ENCODE data around the gene C4orf17. TPM values are rescaled to one million over a fixed set of nuclear protein-coding genes. Genes with fewer than 3 reads are reported as not detected.
"Not testable (repeated sequence)": the region's sequence is repeated elsewhere in the genome, so short reads cannot be mapped to it uniquely, and the experiment has no call there.

C4orf17 gene
- total RNA-seq, 2 experiments from 2014 or later, result not detected

DNA sequence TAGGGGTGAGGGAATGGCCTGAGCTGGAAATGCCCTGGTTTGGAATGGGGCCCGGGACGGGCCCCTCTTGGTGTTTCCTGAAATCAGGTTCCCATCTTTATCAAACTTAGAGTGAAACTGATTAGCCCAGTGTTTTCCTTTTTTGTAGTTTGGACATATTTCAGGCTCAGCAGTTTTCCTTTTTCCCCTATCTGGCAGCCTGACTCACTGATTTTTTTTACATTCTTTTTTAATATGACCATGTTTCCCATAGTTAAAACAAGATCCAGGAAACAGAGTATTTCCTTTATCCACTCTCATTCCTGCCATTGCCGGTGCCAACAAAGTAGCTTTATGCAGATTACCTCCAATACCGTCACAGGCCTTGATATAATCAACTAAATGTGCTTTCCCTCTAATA, 20.5 kb upstream of the C4orf17 start:
- no peak for DNase-seq
- CTCF ChIA-PET, result interaction anchor here (0.9 to 1.2 kb wide), 2 partner anchors 9 to 13 kb away, joined by 3 read pairs; no protein-coding TSS in a partner anchor
- no peaks in the 10 kb centered on the region for H3K4me1 Mint-ChIP-seq (ENCODE audit: low read depth)
- no peak for ATAC-seq
- peaks cover 39% of the 10 kb centered on the region for H3K9me3 Mint-ChIP-seq (ENCODE audit: insufficient read depth)
- H3K36me3 Mint-ChIP-seq (ENCODE audit: low read depth), result peaks cover 4% of the 10 kb centered on the region
- peaks cover 2% of the 10 kb centered on the region for H3K27me3 Mint-ChIP-seq (ENCODE audit: low read depth)
- no peak overlapping the region for H3K4me3 Mint-ChIP-seq
- POLR2A ChIA-PET, result no interaction called here
- no peak overlapping the region for H3K27ac Mint-ChIP-seq

DNA sequence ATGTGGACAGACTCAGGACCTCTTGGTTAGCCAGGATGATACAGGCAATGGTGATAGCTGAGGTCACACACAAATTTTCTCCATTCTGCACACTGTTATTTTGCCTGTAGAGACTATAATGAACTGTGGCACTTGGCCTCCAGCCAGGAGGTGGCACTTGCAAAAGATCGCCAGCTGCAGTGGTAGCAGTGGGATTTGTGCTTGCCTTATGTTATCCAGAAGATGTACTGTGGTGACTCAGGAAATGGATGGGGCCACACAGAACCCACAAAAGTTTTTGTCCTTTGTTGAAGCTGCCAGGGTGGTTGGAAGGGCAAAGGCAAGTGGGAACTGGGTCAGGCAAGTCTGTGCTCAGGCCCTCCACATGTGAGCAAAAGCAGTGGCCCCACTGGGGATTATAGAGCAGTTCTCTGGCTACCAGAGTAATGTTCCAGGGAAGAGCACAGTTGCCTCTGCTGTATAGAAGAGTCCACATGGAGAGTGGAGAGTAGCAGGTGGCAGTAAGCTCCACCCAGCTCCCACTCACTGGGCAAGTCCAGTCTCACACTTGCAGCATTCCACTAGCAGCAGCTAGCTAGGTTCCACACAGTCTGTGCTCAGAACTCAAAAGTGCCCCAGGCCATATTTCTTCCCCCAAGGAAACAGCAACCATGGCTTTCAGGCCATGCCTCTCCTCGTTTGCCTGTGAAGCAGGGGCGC, 5.9 kb upstream of the C4orf17 start:
- Mint-ChIP-seq H3K4me1 (ENCODE audit: low read depth) (peaks cover 34% of the 10 kb centered on the region), H3K27me3 (ENCODE audit: low read depth) (no peaks in the 10 kb centered on the region), H3K9me3 (ENCODE audit: insufficient read depth) (no peaks in the 10 kb centered on the region), H3K36me3 (ENCODE audit: low read depth) (no peaks in the 10 kb centered on the region), H3K27ac (no peak overlapping the region), H3K4me3 (no peak overlapping the region)
- ChIA-PET CTCF (no interaction called here), POLR2A (no interaction called here)
- ATAC-seq, result no peak
- DNase-seq, result no peak

DNA sequence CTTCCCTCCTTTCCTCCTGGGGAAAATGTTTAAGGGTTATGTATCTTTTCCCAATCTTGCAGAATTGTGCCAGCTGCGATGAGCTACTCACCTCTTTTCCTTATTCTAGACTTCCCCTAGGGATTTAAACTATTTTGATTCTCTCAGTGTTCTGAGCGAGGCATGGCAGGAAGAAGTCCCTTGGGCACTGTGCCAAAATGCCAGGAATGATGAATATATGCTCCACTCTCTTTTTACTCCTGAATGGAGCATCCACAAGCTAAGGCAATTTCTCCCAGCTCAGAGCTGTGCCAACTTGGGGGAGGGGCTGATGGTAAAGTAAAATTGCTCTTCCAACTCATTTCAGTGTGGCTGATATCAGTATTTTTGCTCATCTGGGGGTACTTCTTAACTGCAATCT, 4.0 kb upstream of the C4orf17 start:
- Mint-ChIP-seq H3K36me3 (ENCODE audit: low read depth) (no peaks in the 10 kb centered on the region), H3K27me3 (ENCODE audit: low read depth) (no peaks in the 10 kb centered on the region), H3K4me3 (no peak overlapping the region), H3K27ac (peak overlapping the region; percentile 61), H3K9me3 (ENCODE audit: insufficient read depth) (no peaks in the 10 kb centered on the region), H3K4me1 (ENCODE audit: low read depth) (peaks cover 34% of the 10 kb centered on the region)
- ChIA-PET CTCF (no interaction called here), POLR2A (no interaction called here)
- ATAC-seq, result no peak
- DNase-seq, result no peak

DNA sequence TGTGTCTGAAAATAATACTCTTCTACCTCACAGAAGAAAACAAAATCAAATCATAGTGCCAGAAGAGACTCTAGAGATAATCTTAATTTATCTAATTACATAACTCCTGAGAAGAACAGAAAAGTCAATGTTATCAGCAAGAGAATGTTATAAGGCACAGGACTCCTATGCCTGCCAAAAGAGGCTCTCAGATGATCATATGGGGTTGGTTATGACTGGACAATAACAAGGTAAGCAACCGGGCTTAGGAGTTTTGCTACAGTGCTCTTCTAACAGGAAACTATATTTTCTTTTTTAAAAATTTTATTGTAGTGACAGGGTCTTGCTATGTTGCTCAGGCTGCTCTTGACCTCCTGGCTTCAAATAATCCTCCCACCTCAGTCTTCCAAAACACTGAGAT, 3.5 kb upstream of the C4orf17 start:
- ChIA-PET POLR2A (no interaction called here), CTCF (interaction anchor here (0.6 to 1.4 kb wide), 4 partner anchors 44 to 586 kb away, joined by 3 to 4 read pairs (median 3); no protein-coding TSS in a partner anchor)
- no peaks in the 10 kb centered on the region for H3K27me3 Mint-ChIP-seq (ENCODE audit: low read depth)
- no peaks in the 10 kb centered on the region for H3K36me3 Mint-ChIP-seq (ENCODE audit: low read depth)
- H3K4me3 Mint-ChIP-seq, result no peak overlapping the region
- DNase-seq, result no peak
- peak overlapping the region; percentile 80 for H3K27ac Mint-ChIP-seq
- H3K4me1 Mint-ChIP-seq (ENCODE audit: low read depth), result peaks cover 34% of the 10 kb centered on the region
- H3K9me3 Mint-ChIP-seq (ENCODE audit: insufficient read depth), result no peaks in the 10 kb centered on the region
- no peak for ATAC-seq

DNA sequence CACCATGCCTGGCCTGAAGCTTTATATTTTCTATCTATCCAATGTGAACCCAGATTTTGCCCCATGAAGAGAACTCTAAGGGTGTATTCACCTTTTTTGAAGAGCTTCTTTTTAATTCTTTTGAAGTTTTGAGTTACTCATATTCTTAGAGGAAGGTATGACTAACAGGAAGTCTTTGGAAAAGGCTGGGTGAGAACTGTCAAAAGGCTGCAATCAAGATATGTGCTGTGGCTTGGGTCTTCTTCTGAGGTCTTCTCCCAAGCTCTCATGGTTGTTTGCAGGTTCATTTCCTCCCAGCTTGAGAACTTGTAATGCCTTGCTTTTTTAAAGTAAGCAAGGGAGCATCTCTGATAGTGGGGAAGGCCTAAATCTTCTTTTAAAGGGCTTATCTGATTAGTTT, 3.1 kb upstream of the C4orf17 start:
- H3K9me3 Mint-ChIP-seq (ENCODE audit: insufficient read depth), result no peaks in the 10 kb centered on the region
- DNase-seq (peak; percentile 57), ATAC-seq (peak; percentile 93)
- no peaks in the 10 kb centered on the region for H3K36me3 Mint-ChIP-seq (ENCODE audit: low read depth)
- no peaks in the 10 kb centered on the region for H3K27me3 Mint-ChIP-seq (ENCODE audit: low read depth)
- POLR2A ChIA-PET, result no interaction called here
- CTCF ChIA-PET, result interaction anchor here (0.6 to 1.4 kb wide), 4 partner anchors 43 to 586 kb away, joined by 3 to 4 read pairs (median 3); no protein-coding TSS in a partner anchor
- peak overlapping the region; percentile 80 for H3K27ac Mint-ChIP-seq
- peaks cover 34% of the 10 kb centered on the region for H3K4me1 Mint-ChIP-seq (ENCODE audit: low read depth)
- no peak overlapping the region for H3K4me3 Mint-ChIP-seq

DNA sequence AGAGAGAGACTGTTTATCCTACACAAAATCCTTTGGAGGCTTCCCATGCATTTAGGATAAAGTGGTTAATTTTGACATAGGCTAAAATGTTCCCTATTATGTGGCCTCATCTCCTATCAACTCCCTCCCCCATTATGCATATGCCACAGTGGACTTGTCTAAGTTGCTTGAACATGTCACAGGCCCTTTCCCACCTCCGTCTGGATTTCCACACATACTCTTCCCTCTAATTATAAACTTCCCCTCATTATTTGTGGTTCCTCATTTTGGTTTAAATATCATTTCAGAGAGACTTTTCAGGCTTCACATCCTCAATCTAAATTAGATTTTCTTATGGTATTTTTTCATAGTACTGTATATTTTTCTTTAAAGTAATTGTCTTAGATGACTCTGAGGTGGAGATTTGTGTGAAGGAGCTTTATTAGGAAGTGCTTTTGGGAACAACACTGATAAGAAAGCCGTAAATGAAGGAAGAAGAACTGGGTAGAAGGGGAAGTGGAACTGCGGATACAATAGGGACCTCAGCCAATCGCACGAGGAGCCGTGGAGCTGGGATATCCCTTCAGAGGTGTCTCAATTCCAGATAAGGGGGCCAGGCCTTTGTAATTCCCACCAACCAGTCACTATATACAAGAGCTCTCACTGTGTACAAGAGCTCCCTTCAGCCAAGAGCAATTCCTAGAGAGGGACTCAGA, 7.9 kb downstream of the C4orf17 start:
- Mint-ChIP-seq H3K4me3 (no peak overlapping the region), H3K27me3 (ENCODE audit: low read depth) (peaks cover 5% of the 10 kb centered on the region), H3K4me1 (ENCODE audit: low read depth) (no peaks in the 10 kb centered on the region), H3K36me3 (ENCODE audit: low read depth) (no peaks in the 10 kb centered on the region), H3K27ac (no peak overlapping the region), H3K9me3 (ENCODE audit: insufficient read depth) (no peaks in the 10 kb centered on the region)
- CTCF ChIA-PET, result no interaction called here
- ATAC-seq (no peak), DNase-seq (no peak)
- POLR2A ChIA-PET, result no interaction called here

DNA sequence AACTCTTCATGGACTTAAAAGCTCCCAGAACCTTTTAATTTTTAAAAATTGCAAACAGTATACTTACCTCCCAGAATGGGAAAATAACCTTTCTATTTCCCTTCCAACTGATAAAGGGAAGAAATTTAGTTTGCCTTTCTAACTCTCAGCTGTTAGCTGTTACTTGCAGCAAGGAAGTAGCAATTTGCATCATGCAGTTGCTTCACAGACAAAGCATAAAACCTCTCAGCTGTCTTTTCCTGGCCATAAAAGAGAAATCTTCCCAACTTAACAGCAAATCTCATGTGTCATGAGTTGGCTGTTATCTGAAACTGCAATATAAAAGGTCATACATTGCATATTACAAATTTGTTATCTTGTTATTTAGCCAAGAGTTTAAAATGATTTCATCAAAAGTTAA, 18.4 kb downstream of the C4orf17 start:
- Mint-ChIP-seq H3K4me3 (no peak overlapping the region), H3K27me3 (ENCODE audit: low read depth) (peaks cover 10% of the 10 kb centered on the region), H3K36me3 (ENCODE audit: low read depth) (no peaks in the 10 kb centered on the region), H3K27ac (no peak overlapping the region), H3K4me1 (ENCODE audit: low read depth) (no peaks in the 10 kb centered on the region), H3K9me3 (ENCODE audit: insufficient read depth) (no peaks in the 10 kb centered on the region)
- DNase-seq, result no peak
- ChIA-PET POLR2A (no interaction called here), CTCF (no interaction called here)
- no peak for ATAC-seq

DNA sequence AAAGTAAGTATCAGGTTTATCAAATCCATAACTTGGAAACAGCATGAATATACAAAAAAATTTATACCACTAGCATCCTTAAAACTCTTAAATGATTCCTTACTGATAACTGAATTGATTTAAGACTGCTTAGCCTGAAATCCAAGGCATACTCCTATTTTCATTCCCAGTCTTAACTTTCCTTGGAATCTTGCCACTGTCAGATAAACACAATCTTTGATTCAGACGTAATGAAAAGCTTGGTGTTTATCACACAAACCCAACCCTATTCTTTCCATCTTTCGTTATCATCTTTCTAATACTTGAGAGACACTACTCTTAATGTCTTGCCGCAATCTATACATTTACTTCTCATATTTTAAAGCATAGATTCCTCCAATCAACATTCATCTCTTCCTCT, 19.1 kb downstream of the C4orf17 start:
- ChIA-PET POLR2A (no interaction called here), CTCF (no interaction called here)
- ATAC-seq (no peak), DNase-seq (no peak)
- H3K36me3 Mint-ChIP-seq (ENCODE audit: low read depth), result no peaks in the 10 kb centered on the region
- peaks cover 8% of the 10 kb centered on the region for H3K27me3 Mint-ChIP-seq (ENCODE audit: low read depth)
- H3K4me3 Mint-ChIP-seq, result no peak overlapping the region
- H3K27ac Mint-ChIP-seq, result no peak overlapping the region
- H3K9me3 Mint-ChIP-seq (ENCODE audit: insufficient read depth), result no peaks in the 10 kb centered on the region
- H3K4me1 Mint-ChIP-seq (ENCODE audit: low read depth), result no peaks in the 10 kb centered on the region

DNA sequence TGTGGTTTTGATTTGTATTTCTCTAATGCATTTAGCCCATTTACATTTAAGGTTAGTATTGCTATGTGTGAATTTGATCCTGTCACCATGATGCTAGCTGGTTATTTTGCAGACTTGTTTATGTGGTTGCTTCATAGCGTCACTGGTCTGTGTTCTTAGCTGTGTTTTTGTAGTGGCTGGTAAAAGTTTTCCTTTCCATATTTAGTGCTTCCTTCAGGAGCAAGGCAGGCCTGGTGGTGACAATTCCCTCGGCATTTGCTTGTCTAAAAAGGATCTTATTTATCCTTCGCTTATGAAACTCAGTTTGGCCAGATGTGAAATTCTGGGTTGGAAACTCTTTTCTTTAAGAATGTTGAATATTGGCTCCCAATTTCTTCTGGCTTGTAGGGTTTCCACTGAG, 23.9 kb downstream of the C4orf17 start:
- H3K27me3 Mint-ChIP-seq (ENCODE audit: low read depth); H3K27ac Mint-ChIP-seq; H3K9me3 Mint-ChIP-seq (ENCODE audit: insufficient read depth); H3K4me1 Mint-ChIP-seq (ENCODE audit: low read depth); DNase-seq; H3K36me3 Mint-ChIP-seq (ENCODE audit: low read depth); CTCF ChIA-PET; ATAC-seq; POLR2A ChIA-PET; H3K4me3 Mint-ChIP-seq: not testable (repeated sequence)

DNA sequence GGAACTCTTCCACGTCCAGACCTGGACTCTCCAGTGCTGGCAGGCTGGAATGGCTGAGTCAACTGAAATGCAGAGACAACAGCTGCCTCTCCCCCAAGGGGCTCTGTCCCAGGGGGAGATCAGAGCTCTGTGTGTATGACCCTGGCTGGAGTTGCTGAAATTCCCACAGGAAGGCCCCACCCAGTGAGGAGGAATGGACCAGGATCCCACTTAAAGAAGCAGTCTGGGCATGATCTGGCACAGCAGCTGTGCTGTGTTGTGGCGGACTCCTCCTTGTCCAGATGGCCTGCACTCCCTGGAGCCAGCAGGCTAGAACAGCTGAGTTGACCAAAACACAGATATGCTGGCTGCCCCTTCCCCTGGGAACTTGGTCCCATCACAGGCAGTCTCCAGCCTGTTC, 25.4 kb downstream of the C4orf17 start:
- Mint-ChIP-seq H3K9me3 (ENCODE audit: insufficient read depth) (no peaks in the 10 kb centered on the region), H3K27ac (no peak overlapping the region), H3K27me3 (ENCODE audit: low read depth) (peaks cover 8% of the 10 kb centered on the region), H3K36me3 (ENCODE audit: low read depth) (no peaks in the 10 kb centered on the region), H3K4me3 (no peak overlapping the region), H3K4me1 (ENCODE audit: low read depth) (no peaks in the 10 kb centered on the region)
- DNase-seq (no peak), ATAC-seq (no peak)
- POLR2A ChIA-PET, result no interaction called here
- CTCF ChIA-PET, result no interaction called here

DNA sequence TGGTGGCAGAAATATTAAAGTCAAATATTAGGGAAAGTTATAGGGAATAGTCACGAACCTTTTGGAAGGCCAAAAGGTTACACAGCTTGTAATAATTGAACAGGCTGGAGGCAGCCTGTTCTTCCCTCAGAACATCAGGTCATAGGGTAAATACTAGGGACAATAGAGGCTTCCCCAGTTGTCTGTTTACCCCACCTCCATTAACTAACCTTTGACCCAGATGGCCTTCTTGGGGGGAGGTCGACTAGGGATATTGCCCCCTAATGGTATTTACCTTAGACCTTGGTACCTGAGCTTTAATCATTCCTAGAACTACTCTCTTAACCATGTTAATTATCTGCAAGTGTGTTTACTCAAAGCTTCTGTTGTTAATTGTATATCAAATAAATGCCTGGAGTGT, 26.0 kb downstream of the C4orf17 start:
- Mint-ChIP-seq H3K4me1 (ENCODE audit: low read depth) (no peaks in the 10 kb centered on the region), H3K9me3 (ENCODE audit: insufficient read depth) (no peaks in the 10 kb centered on the region)
- CTCF ChIA-PET, result interaction anchor here (1.4 kb wide), 1 partner anchor 275 kb away, joined by 4 read pairs; no protein-coding TSS in a partner anchor

DNA sequence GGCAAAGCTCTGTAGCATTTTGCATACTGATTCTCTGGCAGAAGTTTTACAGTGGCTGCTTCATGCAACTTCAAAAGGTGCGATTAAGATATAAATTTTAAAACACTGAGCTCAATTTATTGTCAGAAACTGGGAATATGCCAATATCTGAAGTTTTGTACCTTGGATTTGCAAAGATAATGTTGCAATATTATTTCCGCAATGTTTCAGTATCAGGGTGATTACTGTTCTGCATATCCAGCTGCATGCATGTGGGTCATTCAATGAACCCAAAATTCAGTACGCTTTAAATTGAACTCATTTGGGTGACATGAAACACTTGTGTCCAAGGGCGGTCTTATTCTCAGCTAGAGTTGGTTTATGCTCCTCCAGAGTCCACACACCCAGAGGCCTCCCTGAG, 26.9 kb downstream of the C4orf17 start:
- ATAC-seq, result no peak
- H3K27me3 Mint-ChIP-seq (ENCODE audit: low read depth), result peaks cover 5% of the 10 kb centered on the region
- H3K4me1 Mint-ChIP-seq (ENCODE audit: low read depth), result no peaks in the 10 kb centered on the region
- no peaks in the 10 kb centered on the region for H3K9me3 Mint-ChIP-seq (ENCODE audit: insufficient read depth)
- no peak for DNase-seq
- no peak overlapping the region for H3K4me3 Mint-ChIP-seq
- ChIA-PET POLR2A (no interaction called here), CTCF (interaction anchor here (0.6 to 1.4 kb wide), 2 partner anchors 260 to 274 kb away, joined by 3 to 4 read pairs; no protein-coding TSS in a partner anchor)
- no peak overlapping the region for H3K27ac Mint-ChIP-seq
- no peaks in the 10 kb centered on the region for H3K36me3 Mint-ChIP-seq (ENCODE audit: low read depth)

More for the DNA sequence above, 26.0 kb downstream of the C4orf17 start:
- DNase-seq, result no peak
- no peaks in the 10 kb centered on the region for H3K36me3 Mint-ChIP-seq (ENCODE audit: low read depth)
- peaks cover 8% of the 10 kb centered on the region for H3K27me3 Mint-ChIP-seq (ENCODE audit: low read depth)
- no peak overlapping the region for H3K4me3 Mint-ChIP-seq
- no peak overlapping the region for H3K27ac Mint-ChIP-seq
- POLR2A ChIA-PET, result no interaction called here
- no peak for ATAC-seq

All from activated CD8-positive, alpha-beta T cell treated with anti-CD3 and anti-CD28 coated beads, Interleukin-2, amount 10 ng/mL, durations not matched to agents 7 days and 5 days (primary cell).